Neural crest cell (in vitro differentiated cells): ENCODE measurements around the gene GID8. TPM values are rescaled to one million over a fixed set of nuclear protein-coding genes. Genes with fewer than 3 reads are reported as not detected.

Source experiments
- DNase-seq: peaks from one replicate; pipeline ENCODE4 v3.0.0; 2021; ENCODE audit warnings: low read depth, mixed read lengths, low spot score
- H3K27ac Mint-ChIP-seq: one replicate; pipeline ENCODE4 v1.8.0; 2021; ENCODE audit warnings: mild to moderate bottlenecking, mixed read lengths; ENCODE audit not compliant: unreplicated experiment
- H3K27me3 Mint-ChIP-seq: 2 replicates; pipeline ENCODE4 v1.8.0; 2021; ENCODE audit warnings: low read depth, mild to moderate bottlenecking, mixed read lengths
- H3K36me3 Mint-ChIP-seq: 2 replicates; pipeline ENCODE4 v1.8.0; 2021; ENCODE audit warnings: low read depth, mild to moderate bottlenecking, mixed read lengths
- H3K4me1 Mint-ChIP-seq: 2 replicates; pipeline ENCODE4 v1.8.0; 2021; ENCODE audit warnings: mixed read lengths
- H3K4me3 Mint-ChIP-seq: one replicate; pipeline ENCODE4 v1.8.0; 2021; ENCODE audit warnings: mild to moderate bottlenecking, mixed read lengths
- H3K9me3 Mint-ChIP-seq: 2 replicates; pipeline ENCODE4 v1.8.0; 2021; ENCODE audit warnings: mixed read lengths
- total RNA-seq: library from RNA; stranded (reverse); gene quantifications from 2 replicates; pipeline ENCODE4 v1.2.1, GENCODE V29; 2021
- TF ChIP-seq, protein P1 (sequence below): fragments of 200-600 bp; sonication (generic); conservative IDR thresholded peaks from 2 replicates; pipeline ENCODE4 v1.5.0; 2021; ENCODE audit warnings: antibody characterized with exemption, mild to moderate bottlenecking

GID8 gene
- total RNA-seq, 1 donor from 2014 or later = 62.3 TPM

DNA sequence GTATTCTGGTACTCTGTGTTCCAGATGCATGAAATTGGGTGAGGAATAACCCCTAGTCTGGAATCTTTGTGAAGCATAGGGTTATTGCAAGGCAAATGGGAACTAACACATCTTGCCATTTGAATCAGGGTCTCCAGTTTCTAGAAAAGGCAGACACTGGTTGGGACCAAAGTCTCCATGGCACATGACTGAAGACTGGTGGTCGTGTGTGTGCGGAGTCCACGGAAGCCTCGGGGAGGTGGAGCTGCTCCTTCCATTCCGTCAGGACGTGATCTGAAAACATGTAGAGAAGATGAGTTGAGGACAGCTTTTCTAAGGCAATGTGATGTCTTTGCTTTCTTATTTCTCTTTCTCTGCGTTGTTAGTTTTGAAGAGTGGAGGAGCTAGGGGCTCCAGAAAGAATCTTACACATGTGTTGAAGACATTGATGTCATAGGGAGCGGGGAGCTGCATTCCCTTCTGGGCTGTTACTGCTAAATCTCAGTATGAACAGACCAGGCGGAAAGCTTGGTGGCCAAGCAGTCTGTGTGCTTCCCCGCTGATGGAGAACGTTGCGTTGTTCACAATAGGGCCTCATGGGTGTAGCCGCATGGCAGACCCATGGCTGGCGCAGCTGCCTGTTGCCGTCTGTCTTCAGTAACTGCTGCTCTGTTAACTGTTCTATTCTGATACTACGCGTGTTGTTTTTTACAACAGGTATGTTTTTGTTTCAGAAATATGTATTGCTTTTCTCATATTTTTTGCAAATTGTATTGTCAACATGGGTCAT, 9.8 kb downstream of the GID8 start:
- peaks cover 4% of the 10 kb centered on the region for H3K4me1 Mint-ChIP-seq
- H3K27me3 Mint-ChIP-seq = no peaks in the 10 kb centered on the region
- TF ChIP-seq, protein P1, sequence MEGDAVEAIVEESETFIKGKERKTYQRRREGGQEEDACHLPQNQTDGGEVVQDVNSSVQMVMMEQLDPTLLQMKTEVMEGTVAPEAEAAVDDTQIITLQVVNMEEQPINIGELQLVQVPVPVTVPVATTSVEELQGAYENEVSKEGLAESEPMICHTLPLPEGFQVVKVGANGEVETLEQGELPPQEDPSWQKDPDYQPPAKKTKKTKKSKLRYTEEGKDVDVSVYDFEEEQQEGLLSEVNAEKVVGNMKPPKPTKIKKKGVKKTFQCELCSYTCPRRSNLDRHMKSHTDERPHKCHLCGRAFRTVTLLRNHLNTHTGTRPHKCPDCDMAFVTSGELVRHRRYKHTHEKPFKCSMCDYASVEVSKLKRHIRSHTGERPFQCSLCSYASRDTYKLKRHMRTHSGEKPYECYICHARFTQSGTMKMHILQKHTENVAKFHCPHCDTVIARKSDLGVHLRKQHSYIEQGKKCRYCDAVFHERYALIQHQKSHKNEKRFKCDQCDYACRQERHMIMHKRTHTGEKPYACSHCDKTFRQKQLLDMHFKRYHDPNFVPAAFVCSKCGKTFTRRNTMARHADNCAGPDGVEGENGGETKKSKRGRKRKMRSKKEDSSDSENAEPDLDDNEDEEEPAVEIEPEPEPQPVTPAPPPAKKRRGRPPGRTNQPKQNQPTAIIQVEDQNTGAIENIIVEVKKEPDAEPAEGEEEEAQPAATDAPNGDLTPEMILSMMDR = no peak
- H3K27ac Mint-ChIP-seq = no peak overlapping the region
- H3K9me3 Mint-ChIP-seq = no peaks in the 10 kb centered on the region
- DNase-seq = no peak
- H3K4me3 Mint-ChIP-seq = no peak overlapping the region
- H3K36me3 Mint-ChIP-seq = peaks cover 30% of the 10 kb centered on the region

DNA sequence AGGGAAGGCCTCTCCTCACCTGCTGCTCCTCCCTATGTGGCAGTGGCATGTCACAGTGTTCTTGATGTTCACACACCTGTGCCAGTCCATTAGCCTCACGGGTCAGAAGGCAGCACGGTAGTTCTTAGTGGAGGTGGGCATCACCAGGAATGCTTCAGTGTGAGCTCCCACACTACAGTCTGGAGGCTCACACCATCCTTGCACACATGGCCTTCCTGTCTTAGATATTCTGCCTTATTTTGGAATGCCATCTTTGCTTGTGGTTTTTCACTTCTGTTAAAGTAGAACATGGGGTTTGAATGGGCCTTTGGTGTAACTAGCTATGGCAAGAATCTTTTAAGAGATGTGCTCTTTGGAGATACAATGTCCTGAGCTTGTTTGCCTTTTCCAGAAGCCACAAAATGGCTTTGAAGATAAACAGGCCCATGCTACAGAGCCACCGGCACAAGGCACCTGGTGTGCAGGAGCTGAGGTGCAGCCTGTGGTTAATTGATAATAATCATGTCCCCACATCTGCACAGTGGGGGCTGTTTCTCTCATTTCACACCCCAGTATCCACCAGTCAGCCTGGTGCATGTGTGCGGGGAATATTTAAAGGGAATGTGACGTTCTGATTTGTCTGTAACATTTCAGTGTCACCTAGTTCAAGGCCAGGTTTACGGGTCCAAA, 11.3 kb downstream of the GID8 start:
- no peak for DNase-seq
- Mint-ChIP-seq H3K4me1 (peaks cover 13% of the 10 kb centered on the region), H3K36me3 (peaks cover 28% of the 10 kb centered on the region), H3K9me3 (no peaks in the 10 kb centered on the region), H3K27ac (no peak overlapping the region), H3K27me3 (no peaks in the 10 kb centered on the region), H3K4me3 (no peak overlapping the region)
- TF ChIP-seq, protein P1 = no peak

- H3K4me3 Mint-ChIP-seq = peak overlapping the region; percentile 23
- H3K36me3 Mint-ChIP-seq = peaks cover 24% of the 10 kb centered on the region
- TF ChIP-seq, protein P1 = no peak
- H3K27ac Mint-ChIP-seq = no peak overlapping the region
- peaks cover 17% of the 10 kb centered on the region for H3K4me1 Mint-ChIP-seq
- H3K9me3 Mint-ChIP-seq = no peaks in the 10 kb centered on the region
- no peak for DNase-seq
- H3K27me3 Mint-ChIP-seq = no peaks in the 10 kb centered on the region
Observed at GRCh38 chr20:62949962-62950361, 12.0 kb downstream of the GID8 start.

DNA sequence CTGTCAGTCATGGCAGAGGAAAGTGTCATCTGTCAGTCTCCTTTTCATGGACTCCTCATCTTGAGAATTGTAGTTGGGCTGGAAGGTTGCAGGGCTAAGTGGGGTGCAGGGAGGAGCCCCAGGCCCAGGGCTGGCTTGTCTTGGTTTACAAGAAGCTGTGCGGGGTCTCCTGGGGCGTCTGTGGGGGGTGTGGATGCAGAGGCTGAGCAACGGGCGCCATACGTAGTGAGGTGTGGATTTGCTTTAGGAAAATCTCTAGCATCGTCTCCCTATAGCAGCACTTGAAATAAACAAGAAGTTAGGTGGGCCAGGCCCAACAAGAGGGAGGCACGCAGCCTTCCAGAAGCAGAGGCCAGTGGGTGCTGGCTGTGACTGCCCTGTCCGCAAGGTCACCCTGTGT, 12.8 kb downstream of the GID8 start:
- Mint-ChIP-seq H3K9me3 (no peaks in the 10 kb centered on the region), H3K36me3 (peaks cover 24% of the 10 kb centered on the region), H3K4me1 (peaks cover 17% of the 10 kb centered on the region), H3K27me3 (no peaks in the 10 kb centered on the region), H3K27ac (no peak overlapping the region), H3K4me3 (no peak overlapping the region)
- DNase-seq = no peak
- TF ChIP-seq, protein P1 = no peak

DNA sequence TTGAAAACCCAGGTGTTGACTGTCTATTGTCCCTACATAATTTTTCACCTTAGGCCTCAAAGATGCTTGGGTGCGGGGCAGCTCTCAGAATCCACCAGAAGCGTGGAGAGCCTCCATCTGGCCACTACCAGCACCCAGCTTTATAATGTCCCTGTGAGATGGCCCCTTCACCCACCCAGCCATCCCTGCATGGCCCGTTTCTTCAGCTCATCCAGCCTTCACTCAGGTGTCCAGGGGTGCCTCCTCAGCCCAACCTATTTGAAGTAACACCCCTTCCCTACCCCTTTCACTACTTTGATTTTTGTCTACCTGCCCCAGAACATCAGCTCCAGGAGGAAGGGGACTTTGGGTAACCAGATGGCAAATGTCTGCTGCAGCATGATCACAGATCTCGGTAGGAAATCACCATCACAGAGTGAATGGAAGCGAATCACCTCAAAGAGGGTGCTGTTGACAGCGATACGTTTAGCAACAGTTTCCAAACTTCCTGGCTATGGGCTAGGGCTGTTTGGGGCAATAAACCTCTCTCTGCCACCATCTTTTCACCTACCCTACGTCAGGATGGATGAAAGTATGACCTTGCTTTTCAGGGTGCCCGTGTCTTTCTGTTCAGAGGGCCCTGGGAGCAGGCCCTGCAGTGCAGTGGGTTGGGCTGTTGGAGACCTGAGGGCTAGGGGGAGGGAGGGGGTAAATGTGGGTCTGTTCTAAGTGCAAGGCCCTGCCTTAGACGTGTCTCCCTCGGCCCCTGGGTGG, 13.4 kb downstream of the GID8 start:
- Mint-ChIP-seq H3K9me3 (no peaks in the 10 kb centered on the region), H3K27ac (no peak overlapping the region), H3K36me3 (peaks cover 24% of the 10 kb centered on the region), H3K4me1 (peaks cover 17% of the 10 kb centered on the region), H3K27me3 (no peaks in the 10 kb centered on the region), H3K4me3 (no peak overlapping the region)
- TF ChIP-seq, protein P1 = no peak
- DNase-seq = no peak
